Transverse colon (tissue), 4 donors: Measurements from ENCODE around the gene DEAF1. TPM values are rescaled to one million over a fixed set of nuclear protein-coding genes. Genes with fewer than 3 reads are reported as not detected.

Experiments
- DNase-seq: peaks from one replicate; pipeline ENCODE4 v3.0.0-alpha.2; 2019
- H3K27ac ChIP-seq, 4 donors: fragments of 200-600 bp; sonication (generic); 2 replicates each; pipeline ENCODE4 v1.5.1; 2016 to 2018; ENCODE audit warnings: inconsistent platforms in 4 of 4
- H3K27me3 ChIP-seq: fragments of 200-600 bp; sonication (generic); 2 replicates; pipeline ENCODE4 v1.5.1; 2017; ENCODE audit warnings: inconsistent platforms
- H3K36me3 ChIP-seq, 4 donors: fragments of 200-600 bp; sonication (generic); 2 replicates each; pipeline ENCODE4 v1.5.1; 2017 to 2019; ENCODE audit warnings: inconsistent platforms in 4 of 4
- H3K4me1 ChIP-seq, 4 donors: fragments of 200-600 bp; sonication (generic); 2 replicates each; pipeline ENCODE4 v1.5.1; 2017 to 2020; ENCODE audit warnings: inconsistent platforms in 4 of 4
- H3K4me3 ChIP-seq, 4 donors: fragments of 200-600 bp; sonication (generic); 1 replicate in 1 of 4; 2 replicates in 3 of 4; pipeline versions ENCODE4 v1.5.1 to v1.6.1; 2017 to 2019; ENCODE audit warnings: inconsistent platforms in 4 of 4
- H3K9me3 ChIP-seq, 2 donors: fragments of 200-600 bp; sonication (generic); 2 replicates each; pipeline ENCODE4 v1.5.1; 2017 to 2019; ENCODE audit warnings: inconsistent platforms in 2 of 2
- EP300 ChIP-seq: sonication (generic); formaldehyde crosslinking; IDR thresholded peaks from one replicate; pipeline ENCODE4 v1.6.1; 2017; ENCODE audit warnings: antibody characterized with exemption, low read depth
- POLR2A ChIP-seq: fragments of 450-650 bp; IDR thresholded peaks from one replicate; pipeline ENCODE4 v1.6.1; 2016; ENCODE audit warnings: antibody characterized with exemption, mild to moderate bottlenecking, moderate library complexity
- POLR2AphosphoS5 ChIP-seq, 3 donors: sonication (generic); formaldehyde crosslinking; IDR thresholded peaks; one replicate each; pipeline ENCODE4 v1.6.1; 2016; ENCODE audit warnings: antibody characterized with exemption in 3 of 3
- WGBS, 2 donors: methylation state at CpG; one replicate each; pipeline ENCODE4 v1.1.5; 2018; ENCODE audit warnings: low coverage in 1 of 2; 5-methylcytosine and 5-hydroxymethylcytosine counted together
- in situ Hi-C, 4 donors: fragments of 200-750 bp; cut with MboI; loops; one replicate each; pipeline versions ENCODE4 v1.15.0 to v1.15.1; 2017; ENCODE audit warnings: low sequenced_read_pairs in 3 of 4, low pct_ligation_motif_present in 1 of 4, low pct_unique_long_range_greater_than_20kb in 1 of 4
- intact Hi-C: fragments of 100-400 bp; cut with DNase I; formaldehyde crosslinking; loops from one replicate; pipeline ENCODE4 v1.15.1; 2023; ENCODE audit warnings: low total_unique reads
- total RNA-seq, 4 donors: library from RNA; depleted of rRNA; stranded (reverse); fragments of >200 nt; gene quantifications; one replicate each; pipeline ENCODE4 v1.1.0, GENCODE V29; 2016
- TF ChIP-seq, protein P1 (sequence below), 5 experiments: fragments of 200-600 bp in 3 of 5; fragments of 450-650 bp in 2 of 5; sonication (generic) in 3 of 5; IDR thresholded peaks; 1 replicate in 2 of 5; 2 replicates in 3 of 5; pipeline ENCODE4 v1.5.1; 2016 to 2017; ENCODE audit warnings: antibody characterized with exemption in 5 of 5, inconsistent platforms in 3 of 5, mild to moderate bottlenecking in 2 of 5, moderate library complexity in 1 of 5

Gene DEAF1
- total RNA-seq, 4 donors from 2014 or later, result 24.4 to 84.5 (median 34.0) TPM

- intact Hi-C loops (no loop called here), in situ Hi-C loops (no loop called here)
- H3K36me3 ChIP-seq, result peaks cover 0 to 28% (median 9%) of the 10 kb centered on the region in 4 donors
- no peaks in the 10 kb centered on the region for H3K9me3 ChIP-seq
- H3K4me1 ChIP-seq, result no peaks in the 10 kb centered on the region
- 88 to 91% methylated on average over 5 to 13 of the region's 13 CpGs for WGBS, 2 donors
- no peak for DNase-seq
- no peak overlapping the region for H3K27ac ChIP-seq
- no peak overlapping the region for H3K4me3 ChIP-seq
- H3K27me3 ChIP-seq, result no peaks in the 10 kb centered on the region
- TF ChIP-seq POLR2AphosphoS5 (IDR thresholded peaks at IDR 0.05) (no peak), EP300 (no peak)
These were observed 14.1 kb downstream of the DEAF1 start for GRCh38 chr11:680970-681369.

DNA sequence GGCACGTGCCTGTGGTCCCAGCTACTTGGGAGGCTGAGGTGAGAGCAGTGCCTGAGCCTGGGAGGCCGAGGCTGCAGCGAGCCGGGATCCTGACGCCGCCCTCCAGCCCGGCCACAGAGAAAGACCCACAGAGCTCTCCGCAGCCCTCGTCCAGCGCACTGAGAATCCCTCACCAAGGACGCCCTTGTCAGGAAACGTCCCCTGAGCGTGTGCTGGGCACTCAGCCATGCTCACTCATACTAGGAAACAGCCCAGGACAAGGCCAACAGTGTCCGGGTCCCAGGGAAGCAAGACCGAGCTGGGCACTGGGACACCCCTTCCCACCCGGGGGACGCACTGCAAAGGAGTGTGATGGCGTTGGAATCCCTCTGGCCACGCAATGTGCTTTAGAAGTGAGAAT, 14.5 kb downstream of the DEAF1 start:
- in situ Hi-C loops, result no loop called here
- intact Hi-C loops, result no loop called here
- no peak overlapping the region for H3K4me3 ChIP-seq
- no peaks in the 10 kb centered on the region for H3K4me1 ChIP-seq
- no peak overlapping the region for H3K27ac ChIP-seq
- WGBS, 2 donors, result 83 to 91% methylated on average over 1 to 19 of the region's 19 CpGs
- H3K9me3 ChIP-seq, result no peaks in the 10 kb centered on the region
- H3K36me3 ChIP-seq, result peaks cover 0 to 25% (median 9%) of the 10 kb centered on the region in 4 donors
- TF ChIP-seq, protein P1, sequence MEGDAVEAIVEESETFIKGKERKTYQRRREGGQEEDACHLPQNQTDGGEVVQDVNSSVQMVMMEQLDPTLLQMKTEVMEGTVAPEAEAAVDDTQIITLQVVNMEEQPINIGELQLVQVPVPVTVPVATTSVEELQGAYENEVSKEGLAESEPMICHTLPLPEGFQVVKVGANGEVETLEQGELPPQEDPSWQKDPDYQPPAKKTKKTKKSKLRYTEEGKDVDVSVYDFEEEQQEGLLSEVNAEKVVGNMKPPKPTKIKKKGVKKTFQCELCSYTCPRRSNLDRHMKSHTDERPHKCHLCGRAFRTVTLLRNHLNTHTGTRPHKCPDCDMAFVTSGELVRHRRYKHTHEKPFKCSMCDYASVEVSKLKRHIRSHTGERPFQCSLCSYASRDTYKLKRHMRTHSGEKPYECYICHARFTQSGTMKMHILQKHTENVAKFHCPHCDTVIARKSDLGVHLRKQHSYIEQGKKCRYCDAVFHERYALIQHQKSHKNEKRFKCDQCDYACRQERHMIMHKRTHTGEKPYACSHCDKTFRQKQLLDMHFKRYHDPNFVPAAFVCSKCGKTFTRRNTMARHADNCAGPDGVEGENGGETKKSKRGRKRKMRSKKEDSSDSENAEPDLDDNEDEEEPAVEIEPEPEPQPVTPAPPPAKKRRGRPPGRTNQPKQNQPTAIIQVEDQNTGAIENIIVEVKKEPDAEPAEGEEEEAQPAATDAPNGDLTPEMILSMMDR (IDR thresholded peaks at IDR 0.05), result no peak
- TF ChIP-seq POLR2A, result no peak
- TF ChIP-seq POLR2AphosphoS5 (IDR thresholded peaks at IDR 0.05), result no peak
- no peak for TF ChIP-seq EP300
- no peak for DNase-seq
- H3K27me3 ChIP-seq, result no peaks in the 10 kb centered on the region

DNA sequence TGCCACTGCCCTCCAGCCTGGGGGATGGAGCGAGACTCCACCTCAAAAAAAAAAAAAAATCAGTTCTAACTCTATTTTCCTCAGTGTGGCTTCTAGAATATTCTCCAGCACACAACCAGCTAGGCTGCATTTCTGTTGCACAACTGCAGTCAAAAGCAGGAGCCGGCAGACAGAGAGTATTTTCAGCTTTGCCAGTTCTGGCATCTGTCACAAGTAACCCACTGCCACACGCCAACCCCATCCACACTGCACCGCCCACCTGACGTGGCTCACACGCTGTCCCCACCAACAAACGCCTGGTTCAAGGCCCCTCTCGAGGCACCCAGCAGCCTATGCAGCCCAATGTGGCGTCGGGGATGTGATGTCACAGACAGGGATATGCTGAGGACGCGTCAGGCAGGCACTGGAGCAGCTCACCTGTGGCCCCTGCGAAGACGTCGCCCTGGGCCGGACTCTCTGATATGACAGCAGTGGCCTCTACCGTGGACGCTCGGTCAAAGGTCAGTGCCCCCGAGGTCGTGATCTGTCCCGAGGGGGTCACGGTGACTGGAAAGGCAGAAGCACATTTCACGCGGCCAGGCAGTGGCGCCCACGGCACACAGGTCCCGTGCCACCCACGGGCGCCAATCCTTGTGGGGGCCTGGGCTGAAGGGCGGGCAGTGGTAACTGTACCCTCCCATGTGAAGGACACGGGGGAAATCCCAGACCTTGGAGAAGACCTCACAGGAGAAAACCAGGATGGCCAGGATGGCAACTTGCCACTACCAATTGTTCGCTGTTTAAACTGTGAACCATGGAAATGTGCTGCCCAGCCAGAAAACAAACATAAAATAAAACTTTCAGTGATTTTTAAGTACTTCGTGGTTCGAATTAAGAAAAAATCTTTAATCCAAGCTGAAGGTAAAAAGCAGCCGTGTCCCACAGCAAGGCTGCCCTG, 15.5 kb downstream of the DEAF1 start:
- in situ Hi-C loops, result no loop called here
- H3K36me3 ChIP-seq, result peaks cover 0 to 17% (median 8%) of the 10 kb centered on the region in 4 donors
- no peaks in the 10 kb centered on the region for H3K27me3 ChIP-seq
- no peaks in the 10 kb centered on the region for H3K9me3 ChIP-seq
- H3K27ac ChIP-seq, result no peak overlapping the region
- 96% methylated on average over 5 to 36 of the region's 36 CpGs for WGBS, 2 donors
- intact Hi-C loops, result no loop called here
- TF ChIP-seq EP300, result no peak
- TF ChIP-seq, protein P1 (IDR thresholded peaks at IDR 0.05), result no peak
- TF ChIP-seq POLR2AphosphoS5 (IDR thresholded peaks at IDR 0.05), result no peak
- TF ChIP-seq POLR2A, result no peak
- no peaks in the 10 kb centered on the region for H3K4me1 ChIP-seq
- DNase-seq, result no peak
- no peak overlapping the region for H3K4me3 ChIP-seq

GRCh38 chr11:678297-678696, 16.7 kb downstream of the DEAF1 start:
- DNase-seq, result no peak
- 40 to 89% methylated on average over 1 to 3 of the region's 3 CpGs for WGBS, 2 donors
- in situ Hi-C loops, result no loop called here
- TF ChIP-seq EP300 (no peak), POLR2A (no peak), POLR2AphosphoS5 (IDR thresholded peaks at IDR 0.05) (no peak)
- TF ChIP-seq, protein P1 (IDR thresholded peaks at IDR 0.05), result no peak
- H3K4me1 ChIP-seq, result no peaks in the 10 kb centered on the region
- H3K4me3 ChIP-seq, result no peak overlapping the region
- no peak overlapping the region for H3K27ac ChIP-seq
- peaks cover 0 to 19% (median 8%) of the 10 kb centered on the region in 4 donors for H3K36me3 ChIP-seq
- intact Hi-C loops, result no loop called here
- no peaks in the 10 kb centered on the region for H3K27me3 ChIP-seq
- no peaks in the 10 kb centered on the region for H3K9me3 ChIP-seq
